Measurements from ENCODE around the gene RPL37A. TPM values are rescaled to one million over a fixed set of nuclear protein-coding genes. Genes with fewer than 3 reads are reported as not detected.

The RPL37A gene
- total RNA-seq, 4 donors from 2014 or later, result 1,246 to 1,858 (median 1,428) TPM

GRCh38 chr2:216539120-216539519 lies 40.5 kb downstream of the RPL37A start:
- DNase-seq, result no peak
- intact Hi-C loops (cut with DNase I), result no loop called here
- no peaks in the 10 kb centered on the region for H3K27me3 ChIP-seq
- peak overlapping the region in 3 of 4 donors; percentile 39 to 69 (median 66) for H3K27ac ChIP-seq
- H3K36me3 ChIP-seq, result no peaks in the 10 kb centered on the region
- H3K4me1 ChIP-seq, result peaks cover 17 to 60% (median 44%) of the 10 kb centered on the region in 3 donors
- H3K9me3 ChIP-seq, result no peaks in the 10 kb centered on the region
- no peak overlapping the region for H3K4me3 ChIP-seq
- 86 to 98% methylated on average over 4 of the region's 4 CpGs for WGBS, 2 donors
- no peak for TF ChIP-seq POLR2A (IDR thresholded peaks at IDR 0.05)
- TF ChIP-seq, protein P1, sequence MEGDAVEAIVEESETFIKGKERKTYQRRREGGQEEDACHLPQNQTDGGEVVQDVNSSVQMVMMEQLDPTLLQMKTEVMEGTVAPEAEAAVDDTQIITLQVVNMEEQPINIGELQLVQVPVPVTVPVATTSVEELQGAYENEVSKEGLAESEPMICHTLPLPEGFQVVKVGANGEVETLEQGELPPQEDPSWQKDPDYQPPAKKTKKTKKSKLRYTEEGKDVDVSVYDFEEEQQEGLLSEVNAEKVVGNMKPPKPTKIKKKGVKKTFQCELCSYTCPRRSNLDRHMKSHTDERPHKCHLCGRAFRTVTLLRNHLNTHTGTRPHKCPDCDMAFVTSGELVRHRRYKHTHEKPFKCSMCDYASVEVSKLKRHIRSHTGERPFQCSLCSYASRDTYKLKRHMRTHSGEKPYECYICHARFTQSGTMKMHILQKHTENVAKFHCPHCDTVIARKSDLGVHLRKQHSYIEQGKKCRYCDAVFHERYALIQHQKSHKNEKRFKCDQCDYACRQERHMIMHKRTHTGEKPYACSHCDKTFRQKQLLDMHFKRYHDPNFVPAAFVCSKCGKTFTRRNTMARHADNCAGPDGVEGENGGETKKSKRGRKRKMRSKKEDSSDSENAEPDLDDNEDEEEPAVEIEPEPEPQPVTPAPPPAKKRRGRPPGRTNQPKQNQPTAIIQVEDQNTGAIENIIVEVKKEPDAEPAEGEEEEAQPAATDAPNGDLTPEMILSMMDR (IDR thresholded peaks at IDR 0.05), result no peak

- intact Hi-C loops (cut with DNase I), result no loop called here
- no peak for DNase-seq
- Histone ChIP-seq H3K27me3 (no peaks in the 10 kb centered on the region), H3K9me3 (no peaks in the 10 kb centered on the region), H3K27ac (peak overlapping the region; percentile 39 to 69 (median 68)), H3K36me3 (no peaks in the 10 kb centered on the region), H3K4me3 (no peak overlapping the region), H3K4me1 (peaks cover 17 to 53% (median 38%) of the 10 kb centered on the region in 3 donors)
- TF ChIP-seq, protein P1 (IDR thresholded peaks at IDR 0.05), result no peak
- WGBS, 2 donors, result 30 to 41% methylated on average over 2 to 4 of the region's 4 CpGs
Measured at GRCh38 chr2:216539791-216540241, 41.2 kb downstream of the RPL37A start.

DNA sequence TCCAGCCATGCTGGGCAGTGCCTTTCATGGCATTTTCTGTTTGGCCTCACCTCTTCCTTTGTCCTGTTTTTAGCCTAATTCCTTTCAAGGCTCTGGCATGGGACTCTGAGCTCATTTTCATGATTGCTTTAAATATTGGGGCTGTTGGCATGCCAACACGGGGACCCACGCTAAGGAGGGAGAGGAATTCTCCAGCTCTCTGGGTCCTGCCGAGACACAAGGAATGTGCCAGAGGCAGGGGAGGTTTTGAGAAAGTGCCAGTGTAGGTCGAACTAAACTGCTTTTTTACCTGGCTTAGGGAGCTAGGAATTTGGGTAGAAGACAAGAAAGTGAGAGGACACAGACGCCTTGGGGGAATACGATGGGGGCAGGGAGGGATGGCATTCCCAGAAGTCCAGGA lies 42.3 kb downstream of the RPL37A start:
- TF ChIP-seq POLR2A (IDR thresholded peaks at IDR 0.05), result no peak
- TF ChIP-seq, protein P1 (IDR thresholded peaks at IDR 0.05), result no peak
- no peaks in the 10 kb centered on the region for H3K36me3 ChIP-seq
- H3K27me3 ChIP-seq, result no peaks in the 10 kb centered on the region
- peaks cover 13 to 47% (median 27%) of the 10 kb centered on the region in 3 donors for H3K4me1 ChIP-seq
- H3K27ac ChIP-seq, result peak overlapping the region; percentile 22 to 69 (median 68)
- H3K4me3 ChIP-seq, result no peak overlapping the region
- no peaks in the 10 kb centered on the region for H3K9me3 ChIP-seq
- no peak for DNase-seq
- WGBS, 2 donors, result 36 to 43% methylated on average over 4 to 6 of the region's 6 CpGs
- intact Hi-C loops (cut with DNase I), result no loop called here

GRCh38 chr2:216541505-216541904 lies 42.9 kb downstream of the RPL37A start:
- peak overlapping the region in 2 of 4 donors; percentile 66 to 69 for H3K27ac ChIP-seq
- peaks cover 9 to 44% (median 21%) of the 10 kb centered on the region in 3 donors for H3K4me1 ChIP-seq

GRCh38 chr2:216545359-216545758 lies 46.7 kb downstream of the RPL37A start:
- 66 to 78% methylated on average over 4 of the region's 4 CpGs for WGBS, 2 donors
- Histone ChIP-seq H3K9me3 (no peaks in the 10 kb centered on the region), H3K4me3 (no peak overlapping the region), H3K27me3 (no peaks in the 10 kb centered on the region), H3K4me1 (peaks cover 3 to 57% (median 16%) of the 10 kb centered on the region in 3 donors), H3K36me3 (no peaks in the 10 kb centered on the region), H3K27ac (peak overlapping the region in 2 of 4 donors; percentile 66 to 68)
- intact Hi-C loops (cut with DNase I), result no loop called here
- no peak for DNase-seq
- no peak for TF ChIP-seq POLR2A (IDR thresholded peaks at IDR 0.05)
- TF ChIP-seq, protein P1 (IDR thresholded peaks at IDR 0.05), result no peak

More at GRCh38 chr2:216541505-216541904, 42.9 kb downstream of the RPL37A start:
- Histone ChIP-seq H3K9me3 (no peaks in the 10 kb centered on the region), H3K27me3 (no peaks in the 10 kb centered on the region), H3K36me3 (no peaks in the 10 kb centered on the region), H3K4me3 (no peak overlapping the region)
- TF ChIP-seq, protein P1 (IDR thresholded peaks at IDR 0.05), result no peak
- TF ChIP-seq POLR2A (IDR thresholded peaks at IDR 0.05), result no peak
- 82 to 85% methylated on average over 3 of the region's 3 CpGs for WGBS, 2 donors
- DNase-seq, result no peak
- intact Hi-C loops (cut with DNase I), result no loop called here

Measured in esophagus squamous epithelium (tissue), 5 donors.